SK-N-SH treated with all-trans-retinoic acid at 6 μM for 48 hours (cell line): Measurements from ENCODE around the gene AP3B1.
A peak's percentile ranks its signal among the peaks of the same experiment; 100 is the strongest.

ENCODE experiments used
- ATAC-seq: fragments of 200-7000 bp; cut with Tn5 transposase; 3 replicates; pipeline ENCODE4 v1.9.1; 2020; ENCODE audit warnings: mild to moderate bottlenecking, moderate library complexity
- ARNTL ChIP-seq: fragments of 450-650 bp; formaldehyde crosslinking; IDR thresholded peaks from 2 replicates; pipeline ENCODE4 v1.5.0; 2020; ENCODE audit warnings: low read depth, mild to moderate bottlenecking, moderate library complexity, borderline replicate concordance
- BACH2 ChIP-seq: fragments of 250-450 bp; sonication (Bioruptor Pico); IDR thresholded peaks from 2 replicates; pipeline ENCODE4 v1.9.0; 2021; ENCODE audit warnings: mild to moderate bottlenecking, borderline replicate concordance
- CSDC2 ChIP-seq: fragments of 250-450 bp; sonication (Bioruptor Pico); IDR thresholded peaks from 2 replicates; pipeline ENCODE4 v1.5.0; 2020; ENCODE audit warnings: mild to moderate bottlenecking, moderate library complexity
- ESRRG ChIP-seq: fragments of 250-450 bp; sonication (Bioruptor Pico); IDR thresholded peaks from 2 replicates; pipeline ENCODE4 v1.6.1; 2021; ENCODE audit warnings: mild to moderate bottlenecking
- GLIS3 ChIP-seq: fragments of 250-450 bp; sonication (Bioruptor Pico); IDR thresholded peaks from 2 replicates; pipeline ENCODE4 v1.5.0; 2020; ENCODE audit warnings: mild to moderate bottlenecking, moderate library complexity
- OSR1 ChIP-seq: fragments of 250-450 bp; sonication (Bioruptor Pico); IDR thresholded peaks from 2 replicates; pipeline ENCODE4 v1.8.0; 2022; ENCODE audit warnings: moderate library complexity, mild to moderate bottlenecking, inconsistent platforms
- PPARA ChIP-seq: fragments of 250-450 bp; sonication (Bioruptor Pico); IDR thresholded peaks from 2 replicates; pipeline ENCODE4 v1.5.0; 2020; ENCODE audit warnings: mild to moderate bottlenecking, borderline replicate concordance
- RARB ChIP-seq: fragments of 250-450 bp; sonication (Bioruptor Pico); IDR thresholded peaks from 2 replicates; pipeline ENCODE4 v1.8.0; 2021; ENCODE audit warnings: mild to moderate bottlenecking, moderate library complexity
- TCF4 ChIP-seq: fragments of 250-450 bp; sonication (Bioruptor Pico); IDR thresholded peaks from 2 replicates; pipeline ENCODE4 v1.8.0; 2021; ENCODE audit warnings: mild to moderate bottlenecking, moderate library complexity, borderline replicate concordance
- ZC3H10 ChIP-seq: fragments of 250-450 bp; sonication (Bioruptor Pico); IDR thresholded peaks from 2 replicates; pipeline ENCODE4 v1.5.1; 2021; ENCODE audit warnings: mild to moderate bottlenecking, moderate library complexity
- ZFP3 ChIP-seq: fragments of 250-450 bp; sonication (Bioruptor Pico); IDR thresholded peaks from 2 replicates; pipeline ENCODE4 v1.5.0; 2020; ENCODE audit warnings: mild to moderate bottlenecking, moderate library complexity
- ZFP30 ChIP-seq: fragments of 450-650 bp; formaldehyde crosslinking; IDR thresholded peaks from 2 replicates; pipeline ENCODE4 v1.5.0; 2022; ENCODE audit warnings: mild to moderate bottlenecking, moderate library complexity
- ZNF565 ChIP-seq: fragments of 450-650 bp; formaldehyde crosslinking; conservative IDR thresholded peaks from 2 replicates; pipeline ENCODE4 v1.5.0; 2020; ENCODE audit warnings: low read depth, mild to moderate bottlenecking, moderate library complexity
- ZNF70 ChIP-seq: fragments of 450-650 bp; formaldehyde crosslinking; IDR thresholded peaks from 2 replicates; pipeline ENCODE4 v1.5.0; 2020; ENCODE audit warnings: mild to moderate bottlenecking, moderate library complexity
- ZNF8 ChIP-seq: fragments of 450-650 bp; formaldehyde crosslinking; IDR thresholded peaks from 2 replicates; pipeline ENCODE4 v1.5.0; 2020; ENCODE audit warnings: mild to moderate bottlenecking, moderate library complexity
- TF ChIP-seq, protein P1 (sequence below): fragments of 250-450 bp; sonication (Bioruptor Pico); IDR thresholded peaks from 2 replicates; pipeline ENCODE4 v1.5.0; 2020; ENCODE audit warnings: mild to moderate bottlenecking, moderate library complexity
- TF ChIP-seq, protein P2 (sequence below): fragments of 250-450 bp; sonication (Bioruptor Pico); IDR thresholded peaks from 2 replicates; pipeline ENCODE4 v1.5.1; 2021; ENCODE audit warnings: mild to moderate bottlenecking, moderate library complexity
- TF ChIP-seq, protein P3 (sequence below): fragments of 250-450 bp; sonication (Bioruptor Pico); IDR thresholded peaks from 2 replicates; pipeline ENCODE4 v1.8.0; 2020; ENCODE audit warnings: mild to moderate bottlenecking, moderate library complexity, borderline replicate concordance
- TF ChIP-seq, protein P4 (sequence below): fragments of 250-450 bp; sonication (Bioruptor Pico); IDR thresholded peaks from 2 replicates; pipeline ENCODE4 v1.5.1; 2020; ENCODE audit warnings: low read depth, mild to moderate bottlenecking, moderate library complexity

The AP3B1 gene

DNA sequence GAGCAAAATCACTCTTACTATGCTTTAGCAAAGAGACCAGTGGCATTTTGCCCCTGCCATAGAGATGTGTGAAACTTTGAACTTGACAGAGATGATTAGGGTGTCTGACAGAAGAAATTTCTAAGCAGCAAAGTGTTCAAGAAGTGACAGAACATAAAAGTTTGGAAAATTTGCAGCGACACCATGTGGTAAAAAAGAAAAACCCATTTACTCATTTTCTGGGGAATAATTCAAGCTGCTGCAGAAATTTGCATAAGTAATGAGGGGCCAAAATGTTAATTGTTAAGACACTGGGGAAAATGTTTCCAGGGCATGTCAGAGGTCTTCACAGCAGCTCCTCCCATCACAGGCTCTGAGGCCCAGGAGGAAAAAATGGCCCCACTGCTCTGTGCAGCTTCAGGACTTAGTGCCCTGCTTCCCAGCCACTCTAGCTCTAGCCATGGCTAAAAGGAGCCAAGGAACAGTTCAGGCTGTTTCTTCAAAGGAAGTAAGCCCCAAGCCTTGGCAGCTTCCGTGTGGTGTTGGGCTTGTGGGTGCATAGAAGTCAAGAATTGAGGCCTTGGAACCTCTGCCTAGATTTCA, 6.1 kb upstream of the AP3B1 start:
- TF ChIP-seq ZC3H10 (CRISPR knock-in tag) (no peak), ZNF70 (no peak), RARB (CRISPR knock-in tag) (no peak), BACH2 (no peak), ZNF565 (CRISPR knock-in tag) (no peak), ZFP3 (CRISPR knock-in tag) (no peak), ZNF8 (CRISPR knock-in tag) (no peak), ARNTL (CRISPR knock-in tag) (no peak), GLIS3 (no peak)
- TF ChIP-seq, protein P1, sequence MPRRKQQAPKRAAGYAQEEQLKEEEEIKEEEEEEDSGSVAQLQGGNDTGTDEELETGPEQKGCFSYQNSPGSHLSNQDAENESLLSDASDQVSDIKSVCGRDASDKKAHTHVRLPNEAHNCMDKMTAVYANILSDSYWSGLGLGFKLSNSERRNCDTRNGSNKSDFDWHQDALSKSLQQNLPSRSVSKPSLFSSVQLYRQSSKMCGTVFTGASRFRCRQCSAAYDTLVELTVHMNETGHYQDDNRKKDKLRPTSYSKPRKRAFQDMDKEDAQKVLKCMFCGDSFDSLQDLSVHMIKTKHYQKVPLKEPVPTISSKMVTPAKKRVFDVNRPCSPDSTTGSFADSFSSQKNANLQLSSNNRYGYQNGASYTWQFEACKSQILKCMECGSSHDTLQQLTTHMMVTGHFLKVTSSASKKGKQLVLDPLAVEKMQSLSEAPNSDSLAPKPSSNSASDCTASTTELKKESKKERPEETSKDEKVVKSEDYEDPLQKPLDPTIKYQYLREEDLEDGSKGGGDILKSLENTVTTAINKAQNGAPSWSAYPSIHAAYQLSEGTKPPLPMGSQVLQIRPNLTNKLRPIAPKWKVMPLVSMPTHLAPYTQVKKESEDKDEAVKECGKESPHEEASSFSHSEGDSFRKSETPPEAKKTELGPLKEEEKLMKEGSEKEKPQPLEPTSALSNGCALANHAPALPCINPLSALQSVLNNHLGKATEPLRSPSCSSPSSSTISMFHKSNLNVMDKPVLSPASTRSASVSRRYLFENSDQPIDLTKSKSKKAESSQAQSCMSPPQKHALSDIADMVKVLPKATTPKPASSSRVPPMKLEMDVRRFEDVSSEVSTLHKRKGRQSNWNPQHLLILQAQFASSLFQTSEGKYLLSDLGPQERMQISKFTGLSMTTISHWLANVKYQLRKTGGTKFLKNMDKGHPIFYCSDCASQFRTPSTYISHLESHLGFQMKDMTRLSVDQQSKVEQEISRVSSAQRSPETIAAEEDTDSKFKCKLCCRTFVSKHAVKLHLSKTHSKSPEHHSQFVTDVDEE (CRISPR knock-in tag): no peak
- TF ChIP-seq, protein P2, sequence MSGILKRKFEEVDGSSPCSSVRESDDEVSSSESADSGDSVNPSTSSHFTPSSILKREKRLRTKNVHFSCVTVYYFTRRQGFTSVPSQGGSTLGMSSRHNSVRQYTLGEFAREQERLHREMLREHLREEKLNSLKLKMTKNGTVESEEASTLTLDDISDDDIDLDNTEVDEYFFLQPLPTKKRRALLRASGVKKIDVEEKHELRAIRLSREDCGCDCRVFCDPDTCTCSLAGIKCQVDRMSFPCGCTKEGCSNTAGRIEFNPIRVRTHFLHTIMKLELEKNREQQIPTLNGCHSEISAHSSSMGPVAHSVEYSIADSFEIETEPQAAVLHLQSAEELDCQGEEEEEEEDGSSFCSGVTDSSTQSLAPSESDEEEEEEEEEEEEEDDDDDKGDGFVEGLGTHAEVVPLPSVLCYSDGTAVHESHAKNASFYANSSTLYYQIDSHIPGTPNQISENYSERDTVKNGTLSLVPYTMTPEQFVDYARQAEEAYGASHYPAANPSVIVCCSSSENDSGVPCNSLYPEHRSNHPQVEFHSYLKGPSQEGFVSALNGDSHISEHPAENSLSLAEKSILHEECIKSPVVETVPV (CRISPR knock-in tag): no peak
- TF ChIP-seq, protein P3, sequence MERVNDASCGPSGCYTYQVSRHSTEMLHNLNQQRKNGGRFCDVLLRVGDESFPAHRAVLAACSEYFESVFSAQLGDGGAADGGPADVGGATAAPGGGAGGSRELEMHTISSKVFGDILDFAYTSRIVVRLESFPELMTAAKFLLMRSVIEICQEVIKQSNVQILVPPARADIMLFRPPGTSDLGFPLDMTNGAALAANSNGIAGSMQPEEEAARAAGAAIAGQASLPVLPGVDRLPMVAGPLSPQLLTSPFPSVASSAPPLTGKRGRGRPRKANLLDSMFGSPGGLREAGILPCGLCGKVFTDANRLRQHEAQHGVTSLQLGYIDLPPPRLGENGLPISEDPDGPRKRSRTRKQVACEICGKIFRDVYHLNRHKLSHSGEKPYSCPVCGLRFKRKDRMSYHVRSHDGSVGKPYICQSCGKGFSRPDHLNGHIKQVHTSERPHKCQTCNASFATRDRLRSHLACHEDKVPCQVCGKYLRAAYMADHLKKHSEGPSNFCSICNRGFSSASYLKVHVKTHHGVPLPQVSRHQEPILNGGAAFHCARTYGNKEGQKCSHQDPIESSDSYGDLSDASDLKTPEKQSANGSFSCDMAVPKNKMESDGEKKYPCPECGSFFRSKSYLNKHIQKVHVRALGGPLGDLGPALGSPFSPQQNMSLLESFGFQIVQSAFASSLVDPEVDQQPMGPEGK (CRISPR knock-in tag): no peak
- no peak for ATAC-seq

DNA sequence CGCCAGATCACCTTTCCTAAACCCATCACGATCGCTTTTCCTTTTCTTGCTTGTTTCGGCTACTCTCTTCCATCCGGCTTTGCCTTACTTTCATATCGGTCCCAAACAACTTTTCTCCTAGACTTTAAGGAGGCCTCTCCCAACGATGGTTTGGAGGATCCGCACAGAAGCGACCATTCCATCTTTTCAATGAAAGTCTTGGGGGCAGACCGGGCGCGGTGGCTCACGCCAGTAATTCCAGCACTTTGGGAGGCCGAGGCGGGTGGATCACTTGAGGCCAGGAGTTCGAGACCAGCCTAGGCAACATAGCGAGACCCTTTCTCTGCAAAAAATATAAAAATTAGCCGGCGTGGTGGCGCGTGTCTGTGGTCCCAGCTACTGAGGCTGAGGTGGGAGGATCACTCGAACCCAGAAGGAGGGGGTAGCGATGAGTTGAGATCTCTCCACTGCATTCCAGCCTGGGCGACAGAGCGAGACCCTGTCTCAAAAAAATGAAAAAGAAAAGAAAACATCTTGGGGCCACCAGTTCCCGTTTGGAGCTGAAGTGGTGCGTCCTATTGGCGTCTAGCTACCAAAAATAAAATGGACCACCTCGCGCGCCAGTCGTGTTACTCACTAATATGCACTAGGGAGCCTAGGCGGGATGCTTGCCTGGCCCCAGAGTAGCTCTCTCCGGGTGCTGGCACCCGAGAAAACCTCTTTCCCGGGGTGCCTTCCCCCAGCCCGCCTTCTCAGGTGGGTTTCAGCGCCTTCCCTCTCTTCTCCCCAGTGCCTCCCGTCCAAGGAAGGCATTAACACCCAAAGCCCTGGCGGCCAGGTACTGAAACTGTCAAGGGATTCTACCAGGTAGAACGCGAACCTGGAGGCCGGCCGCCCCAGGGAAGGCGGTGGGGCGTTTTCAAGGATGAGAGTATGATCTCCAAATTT, 800 bp upstream of the AP3B1 start:
- no peak; the same call in 1 of the 2 replicates for TF ChIP-seq ZNF8 (CRISPR knock-in tag)
- TF ChIP-seq TCF4 (CRISPR knock-in tag): no peak
- TF ChIP-seq ESRRG: no peak
- TF ChIP-seq ZFP3 (CRISPR knock-in tag): no peak
- TF ChIP-seq ZNF565 (CRISPR knock-in tag): no peak
- no peak for TF ChIP-seq ZFP30 (CRISPR knock-in tag)
- no peak for TF ChIP-seq ZNF70
- TF ChIP-seq, protein P1 (CRISPR knock-in tag): no peak
- TF ChIP-seq OSR1 (CRISPR knock-in tag): no peak
- TF ChIP-seq CSDC2: no peak
- TF ChIP-seq BACH2: no peak
- no peak for TF ChIP-seq PPARA (CRISPR knock-in tag)
- TF ChIP-seq, protein P4, sequence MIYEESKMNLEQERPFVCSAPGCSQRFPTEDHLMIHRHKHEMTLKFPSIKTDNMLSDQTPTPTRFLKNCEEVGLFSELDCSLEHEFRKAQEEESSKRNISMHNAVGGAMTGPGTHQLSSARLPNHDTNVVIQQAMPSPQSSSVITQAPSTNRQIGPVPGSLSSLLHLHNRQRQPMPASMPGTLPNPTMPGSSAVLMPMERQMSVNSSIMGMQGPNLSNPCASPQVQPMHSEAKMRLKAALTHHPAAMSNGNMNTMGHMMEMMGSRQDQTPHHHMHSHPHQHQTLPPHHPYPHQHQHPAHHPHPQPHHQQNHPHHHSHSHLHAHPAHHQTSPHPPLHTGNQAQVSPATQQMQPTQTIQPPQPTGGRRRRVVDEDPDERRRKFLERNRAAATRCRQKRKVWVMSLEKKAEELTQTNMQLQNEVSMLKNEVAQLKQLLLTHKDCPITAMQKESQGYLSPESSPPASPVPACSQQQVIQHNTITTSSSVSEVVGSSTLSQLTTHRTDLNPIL (CRISPR knock-in tag): no peak
- peak; percentile 72 for ATAC-seq
